Thoracic aorta (tissue), 2 donors: Measurements from ENCODE around the gene ASTN2. TPM values are rescaled to one million over a fixed set of nuclear protein-coding genes. Genes with fewer than 3 reads are reported as not detected.

ENCODE experiments used
- ATAC-seq: fragments of 150-250 bp; one replicate; pipeline ENCODE4 v1.8.0; 2017; ENCODE audit warnings: low read depth; ENCODE audit not compliant: insufficient number of reproducible peaks, low FRiP score
- DNase-seq: peaks from one replicate; pipeline ENCODE4 v3.0.0-alpha.2; 2020; ENCODE audit warnings: low spot score
- H3K27ac ChIP-seq, 2 donors: fragments of 200-600 bp; sonication (generic); 1 replicate in 1 of 2; 2 replicates in 1 of 2; pipeline ENCODE4 v1.5.1; 2016; ENCODE audit warnings: mild to moderate bottlenecking in 2 of 2, moderate library complexity in 2 of 2
- H3K27me3 ChIP-seq: fragments of 200-600 bp; sonication (generic); replicated peaks from 2 replicates; pipeline ENCODE4 v1.6.0; 2016; ENCODE audit warnings: mild to moderate bottlenecking; ENCODE audit not compliant: insufficient read depth
- H3K36me3 ChIP-seq: fragments of 200-600 bp; sonication (generic); one replicate; pipeline ENCODE4 v1.5.1; 2016
- H3K4me1 ChIP-seq, 2 donors: fragments of 200-600 bp; sonication (generic); 1 replicate in 1 of 2; 2 replicates in 1 of 2; pipeline versions ENCODE4 v1.5.1 to v1.6.0; 2016; ENCODE audit warnings: low read depth in 2 of 2, mild to moderate bottlenecking in 1 of 2; ENCODE audit not compliant: control insufficient read depth in 1 of 2
- H3K4me3 ChIP-seq: fragments of 200-600 bp; sonication (generic); 2 replicates; pipeline ENCODE4 v1.5.1; 2016; ENCODE audit warnings: mild to moderate bottlenecking
- H3K9me3 ChIP-seq: fragments of 200-600 bp; sonication (generic); 2 replicates; pipeline ENCODE4 v1.5.1; 2016
- CTCF ChIP-seq: fragments of 200-600 bp; sonication (generic); IDR thresholded peaks from one replicate; pipeline ENCODE4 v1.5.1; 2019; ENCODE audit warnings: antibody characterized with exemption
- total RNA-seq, 2 donors: library from RNA; depleted of rRNA; stranded (reverse); fragments of >200 nt; gene quantifications; one replicate each; pipeline versions ENCODE4 v1.1.0 to v1.2.3, GENCODE V29; 2016

The ASTN2 gene
- total RNA-seq, 2 donors from 2014 or later = 6.8 to 7.1 TPM

DNA sequence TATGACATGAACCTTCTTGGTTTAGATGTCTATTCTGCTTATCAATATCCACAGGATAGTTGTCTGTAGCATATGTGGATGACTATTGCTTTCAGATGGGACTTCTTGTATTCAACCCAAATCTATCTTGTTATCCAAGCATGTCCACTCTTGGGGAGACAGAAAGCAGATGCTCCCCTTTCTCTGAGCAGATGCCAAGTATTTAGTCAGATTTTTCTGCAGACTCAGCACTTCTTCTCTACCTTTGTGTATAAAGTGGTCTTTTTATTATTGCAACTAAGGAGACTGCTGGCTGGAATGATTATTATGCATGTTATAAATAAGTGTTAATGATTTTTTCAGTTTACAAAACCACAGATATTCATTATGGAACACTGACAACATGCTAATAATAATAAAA is 45.1 kb upstream of the ASTN2 start:
- Histone ChIP-seq H3K4me3 (no peak overlapping the region), H3K36me3 (no peaks in the 10 kb centered on the region), H3K27me3 (no peaks in the 10 kb centered on the region), H3K4me1 (no peaks in the 10 kb centered on the region), H3K27ac (no peak overlapping the region), H3K9me3 (no peaks in the 10 kb centered on the region)
- ATAC-seq = no peak
- no peak for DNase-seq
- no peak for TF ChIP-seq CTCF

GRCh38 chr9:117458066-117458465 is 43.2 kb upstream of the ASTN2 start:
- Histone ChIP-seq H3K27ac (no peak overlapping the region), H3K4me1 (no peaks in the 10 kb centered on the region), H3K36me3 (no peaks in the 10 kb centered on the region), H3K4me3 (no peak overlapping the region), H3K27me3 (no peaks in the 10 kb centered on the region), H3K9me3 (no peaks in the 10 kb centered on the region)
- no peak for ATAC-seq
- DNase-seq = no peak
- no peak for TF ChIP-seq CTCF

DNA sequence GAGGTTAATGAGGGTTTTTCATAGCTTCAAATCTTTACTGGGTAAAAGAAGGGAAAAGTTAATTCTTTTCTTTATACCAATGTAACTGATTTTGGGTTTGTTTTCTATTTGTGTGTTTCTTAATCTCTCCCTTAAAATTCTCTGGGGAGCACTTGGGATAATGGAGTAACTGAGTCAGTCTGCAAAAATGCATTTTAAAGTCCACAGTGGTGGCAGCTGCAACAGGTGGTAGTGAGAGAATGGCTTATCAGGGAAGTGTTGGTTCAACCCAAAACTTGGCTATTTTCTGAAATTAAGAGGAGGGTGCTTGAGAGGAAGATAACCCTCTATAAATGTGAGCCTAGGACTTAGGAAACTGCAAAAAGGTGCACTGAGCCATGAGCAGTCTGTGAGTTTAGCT is 39.9 kb upstream of the ASTN2 start:
- Histone ChIP-seq H3K4me3 (no peak overlapping the region), H3K9me3 (no peaks in the 10 kb centered on the region), H3K4me1 (no peaks in the 10 kb centered on the region), H3K36me3 (no peaks in the 10 kb centered on the region), H3K27me3 (no peaks in the 10 kb centered on the region), H3K27ac (no peak overlapping the region)
- TF ChIP-seq CTCF = no peak
- DNase-seq (no peak), ATAC-seq (no peak)

GRCh38 chr9:117453737-117454136 is 38.9 kb upstream of the ASTN2 start:
- Histone ChIP-seq H3K4me1 (no peaks in the 10 kb centered on the region), H3K27me3 (no peaks in the 10 kb centered on the region), H3K27ac (no peak overlapping the region), H3K9me3 (no peaks in the 10 kb centered on the region), H3K4me3 (no peak overlapping the region), H3K36me3 (no peaks in the 10 kb centered on the region)
- DNase-seq (no peak), ATAC-seq (no peak)
- TF ChIP-seq CTCF = no peak

GRCh38 chr9:117451311-117451710 is 36.5 kb upstream of the ASTN2 start:
- H3K27ac ChIP-seq = no peak overlapping the region
- DNase-seq = no peak
- TF ChIP-seq CTCF = no peak
- H3K4me3 ChIP-seq = no peak overlapping the region
- ATAC-seq = no peak
- no peaks in the 10 kb centered on the region for H3K9me3 ChIP-seq
- H3K27me3 ChIP-seq = no peaks in the 10 kb centered on the region
- no peaks in the 10 kb centered on the region for H3K4me1 ChIP-seq
- no peaks in the 10 kb centered on the region for H3K36me3 ChIP-seq
